ENCODE results near the gene CDYL.
"Not testable (repeated sequence)": the region's sequence is repeated elsewhere in the genome, so short reads cannot be mapped to it uniquely, and the experiment has no call there.

The CDYL gene

DNA sequence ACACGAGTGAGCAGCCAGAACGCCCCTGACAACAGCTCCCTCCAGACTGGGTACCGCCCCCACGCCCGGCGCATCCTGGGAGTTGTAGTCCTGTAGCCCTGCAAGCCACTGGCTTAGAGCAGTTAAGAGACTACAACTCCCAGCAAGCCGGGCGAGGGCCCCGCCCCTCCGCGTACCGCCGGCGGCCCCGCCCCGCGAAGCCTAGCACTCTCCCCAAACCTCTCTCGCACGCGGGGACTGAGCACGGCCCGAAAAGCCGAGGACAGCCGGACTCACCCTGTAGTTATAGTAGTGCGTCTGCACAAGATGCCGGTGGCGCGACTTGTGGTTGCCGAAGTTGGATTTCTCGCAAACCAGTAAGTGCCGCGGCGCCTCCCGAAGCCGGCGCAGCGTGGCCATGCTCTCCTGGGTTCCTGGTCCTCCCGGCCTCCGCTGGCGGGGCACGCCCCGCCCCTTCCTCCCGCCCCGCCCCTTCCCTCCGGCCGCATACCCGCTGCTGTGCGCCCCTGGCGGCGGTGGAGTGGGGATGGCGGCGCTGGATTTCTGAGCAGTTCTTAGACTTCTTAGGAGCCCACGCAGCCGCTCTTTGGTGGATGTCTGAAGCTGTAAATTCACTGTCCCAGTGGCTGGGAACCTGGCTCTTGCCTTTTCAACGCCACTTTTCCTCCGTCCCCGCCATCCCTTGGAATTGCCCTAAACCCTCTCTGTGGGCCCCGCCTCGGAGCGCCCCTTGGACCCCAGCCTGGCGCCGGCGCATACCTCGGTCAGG, 227.6 kb downstream of the CDYL start, which contains the start of gene RPP40:
Gene RPP40, minus strand, starts transcription at position 434 of the 769 bp plus-strand sequence. Its CDS starts 35 bp downstream, at position 399.
- peak; percentile 97 to 100 (median 99) for DNase-seq

DNA sequence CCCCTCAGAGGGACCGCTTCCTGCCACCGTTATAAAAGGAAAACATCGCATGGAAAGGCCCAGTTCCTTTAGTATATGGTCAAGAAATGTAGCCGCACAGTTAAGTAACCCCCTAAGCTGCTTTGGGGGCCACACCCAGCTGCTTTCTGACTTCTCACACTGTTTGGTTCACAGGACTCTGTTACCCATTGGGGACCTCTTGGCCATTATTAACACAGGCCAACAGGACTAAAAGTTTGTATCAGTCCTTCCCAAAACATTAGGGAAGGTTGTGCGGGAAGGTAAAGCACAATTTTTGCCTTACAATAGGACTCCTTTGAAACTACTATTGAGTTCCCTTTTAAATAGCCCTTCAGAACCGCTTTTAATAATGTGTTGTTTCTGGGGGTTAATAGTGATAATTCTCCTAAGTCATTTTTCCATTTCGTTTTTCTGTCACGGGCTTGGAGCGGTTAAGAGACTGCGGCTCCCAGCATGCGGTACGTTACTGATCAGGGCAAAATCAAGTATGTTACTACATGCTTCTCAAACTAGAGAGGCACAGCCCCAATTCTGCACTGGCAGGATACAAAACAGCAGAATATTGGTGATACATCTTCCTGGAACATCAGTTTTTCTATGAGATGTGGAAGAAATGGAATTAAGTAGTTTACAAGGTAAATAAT, 228.3 kb downstream of the CDYL start:
- DNase-seq, result peak in 2 of 42 donors; percentile 26 to 41
- intact Hi-C loops (cut with DNase I), result no loop called here

More for the DNA sequence above, 227.6 kb downstream of the CDYL start, which contains the start of gene RPP40:
- intact Hi-C loops (cut with DNase I), result no loop called here

DNA sequence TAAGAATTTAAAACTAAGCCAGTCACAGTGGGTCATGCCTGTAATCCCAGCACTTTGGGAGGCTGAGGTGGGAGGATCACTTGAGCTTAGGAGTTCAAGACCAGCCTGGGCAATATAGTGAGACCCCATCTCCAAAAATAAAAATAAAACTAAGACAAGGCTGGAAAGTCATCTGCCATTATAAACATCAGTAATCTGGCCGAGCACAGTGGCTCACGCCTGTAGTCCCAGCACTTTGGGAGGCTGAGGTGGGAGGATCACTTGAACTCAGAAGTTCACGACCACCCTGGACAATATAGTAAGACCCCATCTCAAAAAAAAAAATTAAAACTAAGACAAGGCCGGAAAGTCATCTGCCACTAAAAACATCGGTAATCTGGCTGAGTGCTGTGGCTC, 228.8 kb downstream of the CDYL start:
- intact Hi-C loops (cut with DNase I), result not testable (repeated sequence)
- DNase-seq, result peak in 2 of 42 donors; percentile 4 to 18

Data from head of caudate nucleus (tissue), 42 donors.